Tibial artery (tissue), 4 donors: Measurements from ENCODE around the gene BCAR3.

Source experiments
- DNase-seq, 2 donors: peaks; one replicate each; pipeline ENCODE4 v3.0.0-alpha.2; 2019
- H3K27ac ChIP-seq, 2 donors: fragments of 200-600 bp; sonication (generic) in 1 of 2; 1 replicate in 1 of 2; 2 replicates in 1 of 2; pipeline ENCODE4 v1.5.1; 2018 to 2019; ENCODE audit warnings: mild to moderate bottlenecking in 1 of 2
- H3K27me3 ChIP-seq, 2 donors: fragments of 200-600 bp; sonication (generic) in 1 of 2; one replicate each; pipeline versions ENCODE4 v1.5.1 to v1.6.0; 2016 to 2019
- H3K36me3 ChIP-seq, 3 donors: fragments of 200-600 bp; sonication (generic) in 2 of 3; one replicate each; pipeline ENCODE4 v1.5.1; 2016 to 2019; ENCODE audit warnings: mild to moderate bottlenecking in 2 of 3
- H3K4me1 ChIP-seq, 4 donors: fragments of 200-600 bp; sonication (generic) in 2 of 4; 1 replicate in 3 of 4; 2 replicates in 1 of 4; pipeline ENCODE4 v1.5.1; 2016 to 2019
- H3K4me3 ChIP-seq, 2 donors: fragments of 200-600 bp; sonication (generic) in 1 of 2; 1 replicate in 1 of 2; 2 replicates in 1 of 2; pipeline ENCODE4 v1.5.1; 2018 to 2019; ENCODE audit warnings: mild to moderate bottlenecking in 2 of 2
- H3K9me3 ChIP-seq, 3 donors: fragments of 200-600 bp; sonication (generic) in 1 of 3; one replicate each; pipeline ENCODE4 v1.5.1; 2016 to 2019
- intact Hi-C: fragments of 100-400 bp; cut with DNase I; formaldehyde crosslinking; loops from one replicate; pipeline ENCODE4 v1.15.0; 2023; ENCODE audit warnings: low total_unique reads
- TF ChIP-seq, protein P1 (sequence below), 2 experiments: fragments of 200-600 bp in 1 of 2; fragments of 450-650 bp in 1 of 2; IDR thresholded peaks; one replicate each; pipeline ENCODE4 v1.5.1; 2017 to 2019; ENCODE audit warnings: antibody characterized with exemption in 2 of 2, mild to moderate bottlenecking in 1 of 2, moderate library complexity in 1 of 2

BCAR3 gene

GRCh38 chr1:93533677-93534076 lies 148.0 kb downstream of the BCAR3 start:
- Histone ChIP-seq H3K4me1 (no peaks in the 10 kb centered on the region), H3K9me3 (no peaks in the 10 kb centered on the region), H3K36me3 (no peaks in the 10 kb centered on the region), H3K4me3 (no peak overlapping the region), H3K27ac (no peak overlapping the region), H3K27me3 (no peaks in the 10 kb centered on the region)
- no peak for DNase-seq
- TF ChIP-seq, protein P1, sequence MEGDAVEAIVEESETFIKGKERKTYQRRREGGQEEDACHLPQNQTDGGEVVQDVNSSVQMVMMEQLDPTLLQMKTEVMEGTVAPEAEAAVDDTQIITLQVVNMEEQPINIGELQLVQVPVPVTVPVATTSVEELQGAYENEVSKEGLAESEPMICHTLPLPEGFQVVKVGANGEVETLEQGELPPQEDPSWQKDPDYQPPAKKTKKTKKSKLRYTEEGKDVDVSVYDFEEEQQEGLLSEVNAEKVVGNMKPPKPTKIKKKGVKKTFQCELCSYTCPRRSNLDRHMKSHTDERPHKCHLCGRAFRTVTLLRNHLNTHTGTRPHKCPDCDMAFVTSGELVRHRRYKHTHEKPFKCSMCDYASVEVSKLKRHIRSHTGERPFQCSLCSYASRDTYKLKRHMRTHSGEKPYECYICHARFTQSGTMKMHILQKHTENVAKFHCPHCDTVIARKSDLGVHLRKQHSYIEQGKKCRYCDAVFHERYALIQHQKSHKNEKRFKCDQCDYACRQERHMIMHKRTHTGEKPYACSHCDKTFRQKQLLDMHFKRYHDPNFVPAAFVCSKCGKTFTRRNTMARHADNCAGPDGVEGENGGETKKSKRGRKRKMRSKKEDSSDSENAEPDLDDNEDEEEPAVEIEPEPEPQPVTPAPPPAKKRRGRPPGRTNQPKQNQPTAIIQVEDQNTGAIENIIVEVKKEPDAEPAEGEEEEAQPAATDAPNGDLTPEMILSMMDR (IDR thresholded peaks at IDR 0.05) = no peak
- intact Hi-C loops = no loop called here

DNA sequence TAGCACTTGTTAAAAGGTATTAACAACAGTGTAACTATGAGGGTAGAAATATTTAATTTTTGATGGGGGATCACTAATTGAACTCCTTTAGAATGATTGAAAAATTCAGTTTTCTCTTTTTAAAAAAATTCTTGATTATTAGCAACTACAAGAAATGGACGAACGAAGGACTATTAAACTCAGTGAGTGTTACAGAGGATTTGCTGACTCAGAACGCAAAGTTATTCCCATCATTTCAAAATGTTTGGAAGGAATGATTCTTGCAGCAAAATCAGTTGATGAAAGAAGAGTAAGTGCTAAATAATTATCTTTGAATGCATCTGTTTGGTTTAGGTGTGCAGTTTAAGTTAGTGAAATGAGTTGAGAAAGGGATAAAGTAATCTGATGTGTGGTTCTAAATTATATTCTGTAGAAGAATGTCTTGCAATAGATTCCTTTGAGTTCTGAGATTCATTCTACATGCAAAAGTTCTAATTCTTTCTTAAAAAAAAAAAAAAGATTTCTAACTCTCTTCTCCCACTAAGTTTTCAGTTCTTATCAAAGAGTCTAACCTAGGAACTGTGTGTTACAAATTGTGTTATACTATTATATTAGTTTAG lies 148.8 kb downstream of the BCAR3 start:
- no peak overlapping the region for H3K4me3 ChIP-seq
- TF ChIP-seq, protein P1 (IDR thresholded peaks at IDR 0.05) = no peak
- intact Hi-C loops = no loop called here

DNA sequence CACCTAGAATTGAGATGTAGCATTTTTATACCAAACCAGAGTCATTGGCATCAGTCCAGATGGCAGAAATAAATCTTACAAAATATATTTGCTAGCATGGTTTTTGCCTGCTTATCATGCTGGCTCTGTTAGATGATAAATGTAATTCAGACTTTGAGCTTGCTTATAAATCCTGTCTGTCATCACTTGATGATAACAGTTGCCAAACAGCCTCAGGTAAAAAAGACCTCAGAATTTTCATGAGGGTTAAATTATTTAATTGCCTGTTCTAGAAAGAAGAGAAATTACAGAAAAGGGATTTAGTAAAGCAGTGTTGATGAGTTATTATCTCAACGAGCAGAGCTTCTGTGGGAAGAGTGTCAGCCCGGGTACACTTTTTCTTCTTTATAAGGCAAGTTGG lies 150.4 kb downstream of the BCAR3 start:
- Histone ChIP-seq H3K9me3 (no peaks in the 10 kb centered on the region), H3K4me1 (no peaks in the 10 kb centered on the region), H3K36me3 (no peaks in the 10 kb centered on the region), H3K27me3 (no peaks in the 10 kb centered on the region), H3K4me3 (no peak overlapping the region), H3K27ac (no peak overlapping the region)
- TF ChIP-seq, protein P1 (IDR thresholded peaks at IDR 0.05) = no peak
- intact Hi-C loops = no loop called here
- no peak for DNase-seq

More for the DNA sequence above, 148.8 kb downstream of the BCAR3 start:
- H3K36me3 ChIP-seq = no peaks in the 10 kb centered on the region
- no peak for DNase-seq
- no peaks in the 10 kb centered on the region for H3K9me3 ChIP-seq
- no peak overlapping the region for H3K27ac ChIP-seq
- H3K27me3 ChIP-seq = no peaks in the 10 kb centered on the region
- no peaks in the 10 kb centered on the region for H3K4me1 ChIP-seq

DNA sequence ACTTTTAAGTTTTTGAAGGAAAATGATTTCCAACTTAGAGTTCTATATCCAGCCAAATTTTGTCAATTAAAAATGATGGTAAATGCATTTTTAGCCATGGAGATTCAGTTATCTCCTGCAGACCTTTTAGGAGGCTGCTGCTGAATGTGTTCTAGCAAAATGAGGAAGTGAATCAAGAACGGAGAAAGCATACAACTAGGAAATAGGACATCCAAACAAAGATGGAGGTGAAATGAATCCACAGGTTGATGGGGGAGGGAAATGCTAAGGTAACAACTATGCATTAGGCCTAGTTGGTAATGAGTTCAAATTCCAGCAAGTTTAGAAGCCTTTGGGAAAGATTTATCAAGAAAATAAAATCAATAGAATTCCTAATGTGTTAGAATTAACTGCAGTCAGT lies 153.2 kb downstream of the BCAR3 start:
- intact Hi-C loops = no loop called here
- no peaks in the 10 kb centered on the region for H3K36me3 ChIP-seq
- TF ChIP-seq, protein P1 (IDR thresholded peaks at IDR 0.05) = no peak
- H3K9me3 ChIP-seq = no peaks in the 10 kb centered on the region
- no peaks in the 10 kb centered on the region for H3K4me1 ChIP-seq
- H3K27ac ChIP-seq = no peak overlapping the region
- DNase-seq = no peak
- H3K4me3 ChIP-seq = no peak overlapping the region
- no peaks in the 10 kb centered on the region for H3K27me3 ChIP-seq

DNA sequence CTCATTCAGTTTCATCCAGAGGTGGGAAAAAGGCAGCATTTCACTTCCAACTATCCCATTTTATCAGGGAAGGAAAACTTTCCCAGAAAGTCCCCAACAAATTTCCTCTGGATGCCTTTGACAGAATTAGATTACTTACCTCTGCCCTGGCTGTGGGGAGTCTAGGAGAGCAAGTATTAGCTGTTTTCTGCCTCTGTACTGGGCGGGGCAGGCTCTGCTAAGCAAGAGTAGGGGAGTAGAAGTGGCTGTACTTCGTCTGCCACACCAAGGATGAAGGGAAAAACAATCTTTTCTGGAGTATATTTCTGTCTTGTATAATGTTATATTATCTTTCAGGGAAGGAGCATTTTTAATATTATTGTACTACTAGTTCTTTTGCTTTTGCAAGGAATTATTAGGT lies 155.2 kb downstream of the BCAR3 start:
- intact Hi-C loops = no loop called here
- H3K9me3 ChIP-seq = no peaks in the 10 kb centered on the region
- no peak for DNase-seq
- no peaks in the 10 kb centered on the region for H3K36me3 ChIP-seq
- H3K4me3 ChIP-seq = no peak overlapping the region
- TF ChIP-seq, protein P1 (IDR thresholded peaks at IDR 0.05) = no peak
- no peaks in the 10 kb centered on the region for H3K27me3 ChIP-seq
- H3K27ac ChIP-seq = no peak overlapping the region
- H3K4me1 ChIP-seq = no peaks in the 10 kb centered on the region

DNA sequence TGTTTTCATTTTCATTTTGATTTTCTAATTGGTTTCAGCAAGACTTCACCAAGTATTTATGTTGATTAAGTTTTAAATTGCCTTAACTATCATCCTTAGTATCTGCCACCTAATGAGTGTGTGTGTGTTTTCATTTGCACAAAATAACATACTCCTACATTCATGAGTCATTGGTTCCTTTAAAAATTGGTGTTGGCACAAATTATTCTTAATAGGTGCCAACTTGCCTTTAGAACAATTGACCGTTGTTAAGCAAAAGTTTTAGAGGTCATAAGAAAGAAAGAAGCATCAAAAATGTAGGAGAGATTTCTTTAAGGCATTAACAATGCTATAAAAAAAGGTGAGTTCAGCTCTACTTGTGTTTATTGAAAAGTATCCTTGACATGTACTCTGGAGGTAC lies 156.2 kb downstream of the BCAR3 start:
- Histone ChIP-seq H3K27ac (no peak overlapping the region), H3K4me1 (no peaks in the 10 kb centered on the region), H3K4me3 (no peak overlapping the region), H3K9me3 (no peaks in the 10 kb centered on the region), H3K36me3 (no peaks in the 10 kb centered on the region), H3K27me3 (no peaks in the 10 kb centered on the region)
- TF ChIP-seq, protein P1 (IDR thresholded peaks at IDR 0.05) = no peak
- intact Hi-C loops = no loop called here
- no peak for DNase-seq
